ENCODE results near the gene KCNMB3.

- TF ChIP-seq CTCF (IDR thresholded peaks at IDR 0.05) = no peak
- no peak for TF ChIP-seq EP300 (IDR thresholded peaks at IDR 0.05)
- no peak for TF ChIP-seq POLR2A (IDR thresholded peaks at IDR 0.05; ENCODE audit: low read length)
- no peak for TF ChIP-seq MYC (IDR thresholded peaks at IDR 0.05; ENCODE audit: borderline replicate concordance, low read length)
- no peak for TF ChIP-seq ZFP36 (IDR thresholded peaks at IDR 0.05; ENCODE audit: borderline replicate concordance, partially characterized antibody)
These were observed 54.8 kb downstream of the KCNMB3 start for GRCh38 chr3:179196098-179196497.

Measured in A549 (cell line).